ENCODE data around the gene TMEM259. TPM values are rescaled to one million over a fixed set of nuclear protein-coding genes. Genes with fewer than 3 reads are reported as not detected.

TMEM259 gene
- total RNA-seq, 1 donor from 2014 or later = 119 TPM

GRCh38 chr19:1039646-1040475 is 18.9 kb upstream of the TMEM259 start, which contains the start of gene ABCA7:
Gene ABCA7, plus strand, starts transcription at chr19:1040107. Its CDS starts 1,255 bp downstream, at chr19:1041362.
- intact Hi-C loops (cut with micrococcal nuclease) = no loop called here
- Histone ChIP-seq H3K4me3 (peak within 1 kb of the TSS; percentile 78), H3K27ac (replicated peaks) (peak within 1 kb of the TSS; percentile 75), H3K36me3 (peaks cover 27% of the 10 kb centered on the region), H3K9me3 (replicated peaks) (no peaks in the 10 kb centered on the region), H3K27me3 (ENCODE audit: low read depth) (no peaks in the 10 kb centered on the region), H3K4me1 (peaks cover 37% of the 10 kb centered on the region)
- TF ChIP-seq, protein P1, sequence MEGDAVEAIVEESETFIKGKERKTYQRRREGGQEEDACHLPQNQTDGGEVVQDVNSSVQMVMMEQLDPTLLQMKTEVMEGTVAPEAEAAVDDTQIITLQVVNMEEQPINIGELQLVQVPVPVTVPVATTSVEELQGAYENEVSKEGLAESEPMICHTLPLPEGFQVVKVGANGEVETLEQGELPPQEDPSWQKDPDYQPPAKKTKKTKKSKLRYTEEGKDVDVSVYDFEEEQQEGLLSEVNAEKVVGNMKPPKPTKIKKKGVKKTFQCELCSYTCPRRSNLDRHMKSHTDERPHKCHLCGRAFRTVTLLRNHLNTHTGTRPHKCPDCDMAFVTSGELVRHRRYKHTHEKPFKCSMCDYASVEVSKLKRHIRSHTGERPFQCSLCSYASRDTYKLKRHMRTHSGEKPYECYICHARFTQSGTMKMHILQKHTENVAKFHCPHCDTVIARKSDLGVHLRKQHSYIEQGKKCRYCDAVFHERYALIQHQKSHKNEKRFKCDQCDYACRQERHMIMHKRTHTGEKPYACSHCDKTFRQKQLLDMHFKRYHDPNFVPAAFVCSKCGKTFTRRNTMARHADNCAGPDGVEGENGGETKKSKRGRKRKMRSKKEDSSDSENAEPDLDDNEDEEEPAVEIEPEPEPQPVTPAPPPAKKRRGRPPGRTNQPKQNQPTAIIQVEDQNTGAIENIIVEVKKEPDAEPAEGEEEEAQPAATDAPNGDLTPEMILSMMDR (IDR thresholded peaks at IDR 0.05; ENCODE audit: borderline replicate concordance) = no peak
- peak; percentile 99 for DNase-seq

DNA sequence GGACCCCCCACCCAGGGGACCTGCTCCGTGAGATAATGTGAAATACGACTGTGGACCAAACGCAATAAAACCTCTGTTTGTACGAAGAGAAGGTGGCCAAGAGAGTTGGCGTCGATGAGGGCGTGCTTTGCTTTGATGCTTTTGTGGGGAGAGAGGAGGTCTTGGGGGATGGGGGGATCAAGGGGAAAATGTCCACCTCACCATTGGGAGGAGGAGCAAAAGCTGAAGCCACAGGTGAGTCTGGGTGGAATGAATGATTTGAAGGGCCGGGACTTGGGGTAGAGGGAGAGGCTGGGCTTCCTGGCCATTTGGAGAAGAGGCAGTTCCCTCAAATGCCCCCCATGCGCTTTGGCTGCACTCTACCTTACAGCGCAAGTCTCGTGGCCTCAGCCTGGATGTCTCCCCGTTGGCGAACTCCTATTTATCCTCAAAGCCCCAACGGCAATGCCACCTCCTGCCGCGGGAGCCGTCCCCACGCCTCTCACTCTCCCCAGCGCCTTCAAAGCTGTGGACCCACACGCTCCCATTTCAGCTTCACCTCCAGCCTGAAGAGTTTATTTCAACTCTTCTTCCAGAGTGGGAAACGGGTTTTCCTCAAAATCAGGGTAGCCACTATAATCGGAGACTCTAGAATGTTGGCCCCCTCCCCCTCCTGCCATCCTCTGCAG is 18.2 kb upstream of the TMEM259 start:
- no peaks in the 10 kb centered on the region for H3K27me3 ChIP-seq (ENCODE audit: low read depth)
- no peak for DNase-seq
- intact Hi-C loops (cut with micrococcal nuclease) = no loop called here

DNA sequence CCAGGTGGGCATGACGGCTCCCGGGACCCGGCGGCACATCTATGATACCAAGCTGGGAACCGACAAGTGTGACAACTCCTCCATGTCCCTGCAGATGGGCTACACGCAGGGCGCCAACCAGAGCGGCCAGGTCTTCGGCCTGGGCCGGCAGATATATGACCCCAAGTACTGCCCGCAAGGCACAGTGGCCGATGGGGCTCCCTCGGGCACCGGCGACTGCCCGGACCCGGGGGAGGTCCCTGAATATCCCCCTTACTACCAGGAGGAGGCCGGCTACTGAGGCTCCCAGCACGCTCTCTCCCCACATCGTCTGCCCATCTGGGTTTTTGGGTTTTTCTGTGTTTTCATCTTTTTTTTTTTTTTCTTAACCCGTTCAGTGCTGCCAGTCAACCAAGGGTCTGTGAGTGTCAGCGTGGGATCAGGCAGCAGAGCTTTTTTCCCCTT is 16.7 kb upstream of the TMEM259 start:
- Histone ChIP-seq H3K9me3 (replicated peaks) (no peaks in the 10 kb centered on the region), H3K27me3 (ENCODE audit: low read depth) (no peaks in the 10 kb centered on the region), H3K27ac (replicated peaks) (peak overlapping the region; percentile 54), H3K36me3 (peaks cover 32% of the 10 kb centered on the region), H3K4me3 (no peak overlapping the region), H3K4me1 (peaks cover 37% of the 10 kb centered on the region)
- intact Hi-C loops (cut with micrococcal nuclease) = no loop called here
- TF ChIP-seq, protein P1 (IDR thresholded peaks at IDR 0.05; ENCODE audit: borderline replicate concordance) = no peak
- DNase-seq = no peak

More for the DNA sequence above, 18.2 kb upstream of the TMEM259 start:
- H3K4me1 ChIP-seq = peaks cover 37% of the 10 kb centered on the region
- peak overlapping the region; percentile 75 for H3K27ac ChIP-seq (replicated peaks)
- H3K4me3 ChIP-seq = peak overlapping the region; percentile 78
- no peaks in the 10 kb centered on the region for H3K9me3 ChIP-seq (replicated peaks)
- TF ChIP-seq, protein P1 (IDR thresholded peaks at IDR 0.05; ENCODE audit: borderline replicate concordance) = no peak
- peaks cover 24% of the 10 kb centered on the region for H3K36me3 ChIP-seq

DNA sequence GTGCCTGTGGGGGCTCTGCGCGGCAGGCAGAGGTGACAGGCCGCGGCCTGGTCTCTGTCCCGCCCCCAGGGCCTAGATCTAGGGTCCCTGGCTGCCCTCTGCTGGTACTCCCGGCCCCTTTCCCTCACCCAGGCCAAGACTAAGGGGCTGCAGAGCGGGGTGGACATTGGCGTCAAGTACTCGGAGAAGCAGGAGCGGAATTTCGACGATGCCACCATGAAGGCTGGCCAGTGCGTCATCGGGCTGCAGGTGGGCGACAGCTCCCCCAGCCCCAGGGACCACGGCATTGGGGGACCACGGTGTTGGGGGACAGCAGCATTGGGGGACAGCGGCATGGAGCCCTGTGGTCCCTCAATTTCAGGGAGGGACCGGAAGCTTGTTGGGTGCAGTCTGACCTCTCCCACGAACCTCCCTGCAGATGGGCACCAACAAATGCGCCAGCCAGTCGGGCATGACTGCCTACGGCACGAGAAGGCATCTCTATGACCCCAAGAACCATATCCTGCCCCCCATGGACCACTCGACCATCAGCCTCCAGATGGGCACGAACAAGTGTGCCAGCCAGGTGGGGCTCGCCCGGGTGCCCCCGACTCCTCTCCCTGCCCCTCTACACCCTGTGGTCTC is 15.2 kb upstream of the TMEM259 start:
- no peaks in the 10 kb centered on the region for H3K27me3 ChIP-seq (ENCODE audit: low read depth)
- H3K9me3 ChIP-seq (replicated peaks) = no peaks in the 10 kb centered on the region
- intact Hi-C loops (cut with micrococcal nuclease) = no loop called here
- H3K4me3 ChIP-seq = no peak overlapping the region
- peaks cover 43% of the 10 kb centered on the region for H3K36me3 ChIP-seq
- TF ChIP-seq, protein P1 (IDR thresholded peaks at IDR 0.05; ENCODE audit: borderline replicate concordance) = no peak
- DNase-seq = no peak
- H3K27ac ChIP-seq (replicated peaks) = no peak overlapping the region
- peaks cover 28% of the 10 kb centered on the region for H3K4me1 ChIP-seq

DNA sequence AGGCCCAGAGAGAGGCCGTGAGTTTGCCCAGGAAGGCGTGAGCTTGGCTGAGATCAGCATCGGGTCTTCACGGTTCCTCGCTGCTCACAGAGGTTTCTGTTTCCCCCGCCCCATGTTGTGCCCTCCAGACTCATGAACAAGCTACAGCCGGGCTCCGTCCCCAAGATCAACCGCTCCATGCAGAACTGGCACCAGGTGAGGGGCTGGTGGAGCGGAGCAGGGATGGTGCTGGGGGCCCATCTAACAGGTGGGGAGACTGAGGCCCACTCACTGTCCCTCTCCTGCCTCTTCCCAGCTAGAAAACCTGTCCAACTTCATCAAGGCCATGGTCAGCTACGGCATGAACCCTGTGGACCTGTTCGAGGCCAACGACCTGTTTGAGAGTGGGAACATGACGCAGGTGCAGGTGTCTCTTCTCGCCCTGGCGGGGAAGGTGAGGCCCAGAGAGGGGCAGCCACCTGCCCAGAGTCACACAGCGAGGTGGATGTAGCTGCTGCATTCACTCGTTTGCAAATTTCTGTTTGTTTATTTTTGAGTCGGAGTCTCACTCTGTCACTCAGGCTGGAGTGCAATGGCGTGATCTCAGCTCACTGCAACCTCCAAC is 11.4 kb upstream of the TMEM259 start:
- no peak for DNase-seq
- Histone ChIP-seq H3K9me3 (replicated peaks) (no peaks in the 10 kb centered on the region), H3K36me3 (peaks cover 40% of the 10 kb centered on the region), H3K4me1 (peaks cover 31% of the 10 kb centered on the region), H3K4me3 (no peak overlapping the region), H3K27ac (replicated peaks) (no peak overlapping the region), H3K27me3 (ENCODE audit: low read depth) (no peaks in the 10 kb centered on the region)
- TF ChIP-seq, protein P1 (IDR thresholded peaks at IDR 0.05; ENCODE audit: borderline replicate concordance) = no peak
- intact Hi-C loops (cut with micrococcal nuclease) = no loop called here
